ENCODE results near the gene STUM. TPM values are rescaled to one million over a fixed set of nuclear protein-coding genes. Genes with fewer than 3 reads are reported as not detected.
A peak's percentile ranks its signal among the peaks of the same experiment; 100 is the strongest.

The STUM gene
- total RNA-seq, 1 donor from 2014 or later: 0.86 TPM

DNA sequence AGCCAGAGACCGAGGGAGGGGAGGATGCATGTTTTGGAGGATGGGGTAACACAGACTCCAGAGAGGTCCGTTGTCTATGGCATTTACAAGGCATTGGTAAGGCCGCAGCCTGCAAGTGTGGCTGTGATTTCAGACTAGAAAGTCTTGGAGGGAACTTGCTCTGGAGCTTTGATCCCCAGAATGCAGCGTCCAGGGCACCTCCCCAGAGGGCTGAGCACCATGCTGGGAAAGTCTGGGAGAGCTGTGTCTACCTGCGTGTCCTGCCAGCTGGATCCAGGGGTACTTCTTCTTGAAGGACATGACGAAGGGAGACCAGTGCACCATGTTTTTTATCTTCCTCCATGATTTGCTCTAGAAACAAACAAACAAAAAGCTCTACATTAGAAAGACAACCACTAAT lies 99.9 kb downstream of the STUM start:
- H3K9me3 Mint-ChIP-seq: no peaks in the 10 kb centered on the region
- H3K4me3 Mint-ChIP-seq: no peak overlapping the region
- H3K27ac Mint-ChIP-seq (ENCODE audit: unreplicated experiment): no peak overlapping the region
- H3K36me3 Mint-ChIP-seq (ENCODE audit: low read depth): no peaks in the 10 kb centered on the region
- H3K4me1 Mint-ChIP-seq: peaks cover 31% of the 10 kb centered on the region
- no peaks in the 10 kb centered on the region for H3K27me3 Mint-ChIP-seq (ENCODE audit: low read depth)
- TF ChIP-seq, protein P1, sequence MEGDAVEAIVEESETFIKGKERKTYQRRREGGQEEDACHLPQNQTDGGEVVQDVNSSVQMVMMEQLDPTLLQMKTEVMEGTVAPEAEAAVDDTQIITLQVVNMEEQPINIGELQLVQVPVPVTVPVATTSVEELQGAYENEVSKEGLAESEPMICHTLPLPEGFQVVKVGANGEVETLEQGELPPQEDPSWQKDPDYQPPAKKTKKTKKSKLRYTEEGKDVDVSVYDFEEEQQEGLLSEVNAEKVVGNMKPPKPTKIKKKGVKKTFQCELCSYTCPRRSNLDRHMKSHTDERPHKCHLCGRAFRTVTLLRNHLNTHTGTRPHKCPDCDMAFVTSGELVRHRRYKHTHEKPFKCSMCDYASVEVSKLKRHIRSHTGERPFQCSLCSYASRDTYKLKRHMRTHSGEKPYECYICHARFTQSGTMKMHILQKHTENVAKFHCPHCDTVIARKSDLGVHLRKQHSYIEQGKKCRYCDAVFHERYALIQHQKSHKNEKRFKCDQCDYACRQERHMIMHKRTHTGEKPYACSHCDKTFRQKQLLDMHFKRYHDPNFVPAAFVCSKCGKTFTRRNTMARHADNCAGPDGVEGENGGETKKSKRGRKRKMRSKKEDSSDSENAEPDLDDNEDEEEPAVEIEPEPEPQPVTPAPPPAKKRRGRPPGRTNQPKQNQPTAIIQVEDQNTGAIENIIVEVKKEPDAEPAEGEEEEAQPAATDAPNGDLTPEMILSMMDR (conservative IDR thresholded peaks at IDR 0.05): no peak
- DNase-seq (ENCODE audit: low read depth, low spot score): no peak

DNA sequence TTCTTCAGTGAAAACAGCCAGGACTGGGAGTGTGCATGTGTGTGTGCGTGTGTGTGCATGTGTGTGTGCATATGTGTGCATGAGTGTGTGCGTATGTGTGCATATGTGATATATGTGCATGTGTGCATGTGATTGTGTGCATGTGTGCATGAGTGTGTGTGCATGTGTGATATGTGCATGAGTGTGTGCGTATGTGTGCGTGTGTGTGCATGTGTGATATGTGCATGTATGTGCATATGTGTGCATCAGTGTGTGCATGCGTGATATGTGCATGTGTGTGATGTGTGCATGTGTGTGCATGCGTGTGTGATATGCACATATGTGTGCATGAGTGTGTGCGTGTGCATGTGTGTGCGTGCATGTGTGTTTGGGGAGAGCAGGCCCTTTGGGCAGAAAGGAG lies 100.7 kb downstream of the STUM start:
- Mint-ChIP-seq H3K27me3 (ENCODE audit: low read depth) (no peaks in the 10 kb centered on the region), H3K36me3 (ENCODE audit: low read depth) (no peaks in the 10 kb centered on the region), H3K27ac (ENCODE audit: unreplicated experiment) (peak overlapping the region; percentile 67), H3K4me1 (peaks cover 36% of the 10 kb centered on the region), H3K9me3 (no peaks in the 10 kb centered on the region), H3K4me3 (no peak overlapping the region)
- DNase-seq (ENCODE audit: low read depth, low spot score): no peak
- TF ChIP-seq, protein P1 (conservative IDR thresholded peaks at IDR 0.05): no peak

DNA sequence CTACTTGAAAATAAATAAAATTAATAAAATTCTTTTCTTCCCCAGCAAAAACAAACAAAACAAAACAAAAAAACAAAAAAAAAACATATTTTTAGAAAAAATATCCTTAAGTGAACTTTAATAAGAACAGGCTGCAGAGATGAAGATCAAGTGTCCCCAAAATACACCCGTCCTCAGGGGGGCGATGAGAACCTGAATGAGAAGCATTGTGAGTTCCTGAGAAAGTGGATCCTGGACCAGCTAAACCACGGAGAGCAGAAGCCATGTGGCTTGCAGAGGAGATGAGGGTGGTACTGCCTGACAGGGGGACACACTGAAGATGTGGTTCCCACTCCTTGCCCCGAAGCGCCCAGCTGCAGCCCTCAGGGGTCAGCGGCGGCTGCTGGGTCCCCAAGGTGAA lies 101.2 kb downstream of the STUM start:
- peaks cover 42% of the 10 kb centered on the region for H3K4me1 Mint-ChIP-seq
- no peaks in the 10 kb centered on the region for H3K27me3 Mint-ChIP-seq (ENCODE audit: low read depth)
- H3K36me3 Mint-ChIP-seq (ENCODE audit: low read depth): no peaks in the 10 kb centered on the region
- DNase-seq (ENCODE audit: low read depth, low spot score): no peak
- no peak overlapping the region for H3K27ac Mint-ChIP-seq (ENCODE audit: unreplicated experiment)
- TF ChIP-seq, protein P1 (conservative IDR thresholded peaks at IDR 0.05): peak; percentile 33
- H3K9me3 Mint-ChIP-seq: no peaks in the 10 kb centered on the region
- H3K4me3 Mint-ChIP-seq: no peak overlapping the region

DNA sequence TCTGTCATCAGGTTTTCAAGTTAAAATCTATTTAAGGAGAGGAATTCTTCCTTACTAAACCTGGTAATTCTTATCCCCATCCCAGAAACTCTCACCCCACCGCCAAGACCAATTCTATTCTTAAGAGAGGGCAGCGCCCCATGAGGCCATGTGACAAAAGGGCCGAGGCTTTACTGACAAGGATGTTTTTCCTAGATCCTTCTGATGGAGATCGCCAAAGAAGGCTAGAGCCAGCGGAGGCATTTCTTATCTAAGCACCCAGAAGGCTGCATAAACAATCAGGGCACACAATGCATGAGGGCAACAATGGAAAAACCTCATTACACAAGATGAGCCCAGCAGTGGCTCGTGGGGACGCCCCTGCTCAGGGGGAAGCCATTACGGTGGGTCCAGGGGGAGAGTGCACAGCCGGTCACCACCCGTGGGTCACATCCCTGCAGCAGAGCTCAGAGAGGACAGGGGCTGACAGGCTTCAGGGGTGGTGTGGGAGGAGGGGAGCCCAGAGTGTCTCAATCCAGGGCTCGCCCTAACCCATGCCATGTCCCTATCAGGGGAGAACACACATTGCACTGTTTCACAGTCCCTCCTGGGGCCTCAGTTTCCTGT lies 101.8 kb downstream of the STUM start:
- peak overlapping the region; percentile 59 for H3K4me3 Mint-ChIP-seq
- TF ChIP-seq, protein P1 (conservative IDR thresholded peaks at IDR 0.05): peak; percentile 33
- no peaks in the 10 kb centered on the region for H3K27me3 Mint-ChIP-seq (ENCODE audit: low read depth)
- no peaks in the 10 kb centered on the region for H3K9me3 Mint-ChIP-seq
- H3K36me3 Mint-ChIP-seq (ENCODE audit: low read depth): no peaks in the 10 kb centered on the region
- no peak overlapping the region for H3K27ac Mint-ChIP-seq (ENCODE audit: unreplicated experiment)
- no peak for DNase-seq (ENCODE audit: low read depth, low spot score)
- peaks cover 43% of the 10 kb centered on the region for H3K4me1 Mint-ChIP-seq

DNA sequence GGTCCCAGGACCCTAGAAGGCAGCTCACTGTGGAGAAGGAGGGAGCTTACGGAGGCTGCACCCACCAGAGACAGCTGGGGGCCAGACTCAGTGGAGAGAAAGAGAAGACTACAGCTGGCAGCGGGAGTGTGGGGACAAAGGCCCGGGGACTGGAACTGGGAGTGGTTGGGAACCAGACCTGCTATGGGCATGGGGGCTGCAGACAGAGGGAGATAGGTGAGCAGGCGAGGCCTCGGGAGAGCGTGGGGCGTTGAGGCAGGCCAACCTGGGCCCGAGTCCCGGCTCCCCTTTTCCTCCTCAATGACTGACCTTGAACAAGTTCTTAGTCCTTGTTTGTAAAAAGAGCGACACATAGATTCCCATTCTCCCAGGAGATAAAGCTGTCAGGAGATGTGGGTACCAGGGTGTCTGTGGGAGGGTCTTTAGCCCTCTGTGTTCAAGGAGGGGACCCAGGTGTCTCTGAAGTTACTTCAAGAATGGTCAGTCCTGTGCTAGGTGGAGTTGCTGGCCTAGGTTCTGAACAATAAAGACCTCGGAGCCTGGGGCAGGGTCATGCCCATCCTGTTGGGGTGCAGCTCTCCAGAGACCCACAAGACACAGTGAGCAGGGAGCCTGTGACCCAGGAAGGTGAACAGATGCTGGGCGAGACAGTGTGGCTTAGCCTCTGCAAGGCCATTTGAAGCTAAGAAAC lies 102.6 kb downstream of the STUM start:
- TF ChIP-seq, protein P1 (conservative IDR thresholded peaks at IDR 0.05): no peak
- Mint-ChIP-seq H3K9me3 (no peaks in the 10 kb centered on the region), H3K27me3 (ENCODE audit: low read depth) (no peaks in the 10 kb centered on the region), H3K4me3 (no peak overlapping the region), H3K36me3 (ENCODE audit: low read depth) (no peaks in the 10 kb centered on the region), H3K4me1 (peaks cover 48% of the 10 kb centered on the region), H3K27ac (ENCODE audit: unreplicated experiment) (no peak overlapping the region)
- no peak for DNase-seq (ENCODE audit: low read depth, low spot score)
